Caco-2 (cell line): ENCODE measurements around the gene USHBP1. TPM values are rescaled to one million over a fixed set of nuclear protein-coding genes. Genes with fewer than 3 reads are reported as not detected.

ENCODE experiments used
- BruUV-seq: library from RNA; stranded (reverse); fragments of 400-500 nt; replicated peaks from 2 replicates; lab custom pipeline; 2021; lab: Mats Ljungman, UMichigan
- CTCF ChIA-PET: fragments of 300-600 bp; sonication (Branson Sonifier 250); formaldehyde crosslinking; loops from one replicate; lab custom pipeline; 2022; ENCODE audit warnings: antibody characterized with exemption; lab: Charles Lee
- POLR2A ChIA-PET: fragments of 300-600 bp; sonication (Branson Sonifier 250); formaldehyde crosslinking; loops from one replicate; lab custom pipeline; 2022; ENCODE audit warnings: antibody characterized with exemption; lab: Charles Lee
- DNase-seq, 2 experiments: peaks; one replicate each; pipeline versions ENCODE4 v3.0.0 to v3.0.0-alpha.2; 2020 to 2022
- H3K27me3 ChIP-seq: replicated peaks from 2 replicates; pipeline ENCODE4 v1.6.0; 2011; ENCODE audit warnings: low read length; ENCODE audit not compliant: control insufficient read depth, insufficient read depth
- H3K36me3 ChIP-seq: 2 replicates; pipeline ENCODE4 v1.5.1; 2011; ENCODE audit warnings: low read length; ENCODE audit not compliant: control insufficient read depth, insufficient read depth
- H3K4me1 ChIP-seq: fragments of 250-450 bp; sonication (Bioruptor Pico); 2 replicates; pipeline ENCODE4 v1.5.1; 2020; ENCODE audit warnings: mild to moderate bottlenecking
- H3K4me3 ChIP-seq: 2 replicates; pipeline ENCODE4 v1.5.1; 2011; ENCODE audit warnings: low read depth, mild to moderate bottlenecking, control low read depth, low read length
- H3K9me3 ChIP-seq: fragments of 250-450 bp; sonication (Bioruptor Pico); 2 replicates; pipeline ENCODE4 v1.5.1; 2020; ENCODE audit warnings: mild to moderate bottlenecking, moderate library complexity
- H3K27ac Mint-ChIP-seq: one replicate; pipeline ENCODE4 v1.8.0; 2022; ENCODE audit warnings: mixed read lengths; ENCODE audit not compliant: unreplicated experiment
- H3K27me3 Mint-ChIP-seq: one replicate; pipeline ENCODE4 v1.8.0; 2022; ENCODE audit warnings: mixed read lengths; ENCODE audit not compliant: insufficient read depth, unreplicated experiment
- H3K36me3 Mint-ChIP-seq: one replicate; pipeline ENCODE4 v1.8.0; 2022; ENCODE audit warnings: mild to moderate bottlenecking, mixed read lengths; ENCODE audit not compliant: insufficient read depth, unreplicated experiment
- H3K4me1 Mint-ChIP-seq: one replicate; pipeline ENCODE4 v1.8.0; 2022; ENCODE audit warnings: low read depth, mixed read lengths; ENCODE audit not compliant: unreplicated experiment
- H3K4me3 Mint-ChIP-seq: one replicate; pipeline ENCODE4 v1.8.0; 2022; ENCODE audit warnings: mild to moderate bottlenecking, moderate library complexity, mixed read lengths; ENCODE audit not compliant: unreplicated experiment
- H3K9me3 Mint-ChIP-seq: one replicate; pipeline ENCODE4 v1.8.0; 2022; ENCODE audit warnings: mixed read lengths; ENCODE audit not compliant: unreplicated experiment
- CTCF ChIP-seq, 2 experiments: fragments of 200-600 bp in 1 of 2; IDR thresholded peaks; 1 replicate in 1 of 2; 2 replicates in 1 of 2; pipeline versions ENCODE4 v1.5.1 to v1.8.0; 2011 to 2022; ENCODE audit warnings: antibody characterized with exemption in 1 of 2, control low read depth in 1 of 2, inconsistent platforms in 1 of 2, low read depth in 1 of 2, low read length in 1 of 2, mild to moderate bottlenecking in 1 of 2, moderate library complexity in 1 of 2; ENCODE audit not compliant: insufficient read depth in 1 of 2, severe bottlenecking in 1 of 2, unreplicated experiment in 1 of 2
- intact Hi-C: fragments of 100-400 bp; cut with micrococcal nuclease; formaldehyde crosslinking; loops from one replicate; pipeline ENCODE4 v1.10.0; 2022; ENCODE audit not compliant: unreplicated experiment
- total RNA-seq: library from RNA; stranded (reverse); gene quantifications from 2 replicates; pipeline ENCODE4 v1.2.3, GENCODE V29; 2022

The USHBP1 gene
- total RNA-seq, 1 experiment from 2014 or later: not detected

GRCh38 chr19:17259118-17259780 is 5.3 kb downstream of the USHBP1 start:
- DNase-seq: no peak
- H3K9me3 ChIP-seq: no peaks in the 10 kb centered on the region
- no peak overlapping the region for H3K27ac Mint-ChIP-seq
- no peaks in the 10 kb centered on the region for H3K27me3 Mint-ChIP-seq
- CTCF ChIA-PET: interaction anchor here (1.1 to 1.4 kb wide), 3 partner anchors 9 to 44 kb away, joined by 4 to 6 read pairs (median 4); partner anchors contain the start of gene USE1
- POLR2A ChIA-PET: interaction anchor here (0.5 kb wide), 1 partner anchor 15 kb away, joined by 3 read pairs; no protein-coding TSS in a partner anchor
- H3K4me3 Mint-ChIP-seq: no peak overlapping the region
- no peak for TF ChIP-seq CTCF (IDR thresholded peaks at IDR 0.05; ENCODE audit: insufficient read depth in 1 of 2, low read depth in 1 of 2, low read length in 1 of 2, severe bottlenecking in 1 of 2, unreplicated experiment in 1 of 2)
- H3K27me3 ChIP-seq: no peaks in the 10 kb centered on the region
- H3K9me3 Mint-ChIP-seq: no peaks in the 10 kb centered on the region
- no peaks in the 10 kb centered on the region for H3K36me3 Mint-ChIP-seq
- intact Hi-C loops: no loop called here
- no peak overlapping the region for H3K4me3 ChIP-seq
- H3K4me1 ChIP-seq: peaks cover 10% of the 10 kb centered on the region
- H3K4me1 Mint-ChIP-seq: peaks cover 8% of the 10 kb centered on the region
- H3K36me3 ChIP-seq: no peaks in the 10 kb centered on the region
- BruUV-seq: no TSS peak

DNA sequence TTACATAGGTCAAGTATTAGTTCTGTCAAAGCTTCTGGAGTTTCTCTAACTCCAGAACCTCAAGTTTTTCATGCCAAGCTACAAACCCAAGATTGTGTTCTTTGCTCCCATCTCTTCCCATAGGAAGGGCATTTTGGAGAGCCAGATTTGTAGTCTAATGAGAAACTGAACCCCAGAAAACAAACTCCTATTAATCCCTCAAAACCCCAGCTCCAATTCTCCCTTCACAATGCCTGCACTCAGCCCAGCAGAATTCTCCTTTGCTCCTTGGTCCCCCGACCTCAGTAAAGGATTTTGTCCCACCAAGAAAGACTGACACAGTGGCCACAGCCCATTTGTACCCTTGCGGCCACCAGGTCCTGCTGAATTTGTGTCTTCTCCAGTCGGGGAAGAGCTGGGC is 8.4 kb downstream of the USHBP1 start:
- no peaks in the 10 kb centered on the region for H3K9me3 Mint-ChIP-seq
- H3K36me3 Mint-ChIP-seq: no peaks in the 10 kb centered on the region
- no peak overlapping the region for H3K4me3 Mint-ChIP-seq
- Histone ChIP-seq H3K4me3 (no peak overlapping the region), H3K4me1 (peaks cover 10% of the 10 kb centered on the region), H3K36me3 (no peaks in the 10 kb centered on the region), H3K27me3 (no peaks in the 10 kb centered on the region), H3K9me3 (no peaks in the 10 kb centered on the region)
- ChIA-PET CTCF (interaction anchor here (0.5 to 1.4 kb wide), 2 partner anchors 25 to 103 kb away, joined by 4 read pairs; partner anchors contain the start of gene ANKLE1), POLR2A (interaction anchor here (1.4 kb wide), 1 partner anchor 41 kb away, joined by 6 read pairs; no protein-coding TSS in a partner anchor)
- BruUV-seq: no TSS peak
- H3K27ac Mint-ChIP-seq: no peak overlapping the region
- peaks cover 7% of the 10 kb centered on the region for H3K4me1 Mint-ChIP-seq
- no peak for TF ChIP-seq CTCF (IDR thresholded peaks at IDR 0.05; ENCODE audit: insufficient read depth in 1 of 2, low read depth in 1 of 2, low read length in 1 of 2, severe bottlenecking in 1 of 2, unreplicated experiment in 1 of 2)
- no peak for DNase-seq
- no peaks in the 10 kb centered on the region for H3K27me3 Mint-ChIP-seq
- intact Hi-C loops: no loop called here

- intact Hi-C loops: no loop called here
- H3K9me3 ChIP-seq: no peaks in the 10 kb centered on the region
- TF ChIP-seq CTCF (IDR thresholded peaks at IDR 0.05; ENCODE audit: insufficient read depth in 1 of 2, low read depth in 1 of 2, low read length in 1 of 2, severe bottlenecking in 1 of 2, unreplicated experiment in 1 of 2): no peak
- no peaks in the 10 kb centered on the region for H3K4me1 Mint-ChIP-seq
- no peak overlapping the region for H3K4me3 ChIP-seq
- CTCF ChIA-PET: interaction anchor here (0.7 to 1.4 kb wide), 4 partner anchors 8 to 205 kb away, joined by 3 to 5 read pairs (median 4); partner anchors contain the start of gene ANKLE1
- peak in 1 of 2 experiments; percentile 41 for DNase-seq
- H3K4me3 Mint-ChIP-seq: no peak overlapping the region
- no TSS peak for BruUV-seq
- no peaks in the 10 kb centered on the region for H3K36me3 Mint-ChIP-seq
- no peaks in the 10 kb centered on the region for H3K27me3 Mint-ChIP-seq
- POLR2A ChIA-PET: interaction anchor here (1.4 kb wide), 1 partner anchor 40 kb away, joined by 6 read pairs; no protein-coding TSS in a partner anchor
- no peaks in the 10 kb centered on the region for H3K27me3 ChIP-seq
- no peaks in the 10 kb centered on the region for H3K36me3 ChIP-seq
- no peaks in the 10 kb centered on the region for H3K9me3 Mint-ChIP-seq
- H3K27ac Mint-ChIP-seq: no peak overlapping the region
- peaks cover 10% of the 10 kb centered on the region for H3K4me1 ChIP-seq
These were observed 9.4 kb downstream of the USHBP1 start for GRCh38 chr19:17255150-17255621.
